ENCODE data around the gene CARD18. TPM values are rescaled to one million over a fixed set of nuclear protein-coding genes. Genes with fewer than 3 reads are reported as not detected.

The CARD18 gene
- total RNA-seq, 1 experiment from 2014 or later, result not detected

DNA sequence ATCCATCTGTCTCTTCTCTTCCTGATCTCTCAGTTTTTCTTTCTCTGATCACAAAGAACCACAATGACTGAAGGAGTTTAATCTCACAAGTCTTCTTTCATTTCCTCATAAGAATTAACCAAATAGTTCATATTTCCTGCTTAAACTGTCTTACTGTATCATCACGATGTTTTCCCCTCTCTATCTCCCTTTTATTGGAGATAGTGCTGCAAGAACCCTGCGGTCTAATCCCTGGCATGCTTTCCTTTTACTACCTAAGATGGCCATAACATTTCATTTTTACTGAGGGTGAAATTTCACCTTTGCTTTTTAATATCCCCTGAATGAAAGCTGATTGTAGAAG lies 28.9 kb downstream of the CARD18 start:
- Mint-ChIP-seq H3K27me3 (ENCODE audit: low read depth) (no peaks in the 10 kb centered on the region), H3K4me1 (peaks cover 23% of the 10 kb centered on the region), H3K4me3 (no peak overlapping the region), H3K27ac (no peak overlapping the region), H3K9me3 (peaks cover 29% of the 10 kb centered on the region), H3K36me3 (peaks cover 15% of the 10 kb centered on the region)
- ATAC-seq (no peak), DNase-seq (ENCODE audit: low spot score) (no peak)
- TF ChIP-seq ELF4 (CRISPR knock-in tag; IDR thresholded peaks at IDR 0.05; ENCODE audit: low read depth) (no peak), FOXK1 (CRISPR knock-in tag; IDR thresholded peaks at IDR 0.05) (no peak), MXD4 (CRISPR knock-in tag; IDR thresholded peaks at IDR 0.05; ENCODE audit: borderline replicate concordance) (no peak), FOXJ3 (CRISPR knock-in tag; IDR thresholded peaks at IDR 0.05; ENCODE audit: borderline replicate concordance) (no peak), ZNF671 (CRISPR knock-in tag; IDR thresholded peaks at IDR 0.05) (no peak), PRRX2 (CRISPR knock-in tag; IDR thresholded peaks at IDR 0.05) (no peak), ZNF396 (CRISPR knock-in tag; IDR thresholded peaks at IDR 0.05; ENCODE audit: borderline replicate concordance) (no peak), SMAD3 (CRISPR knock-in tag; IDR thresholded peaks at IDR 0.05; ENCODE audit: borderline replicate concordance) (no peak), CREB1 (CRISPR knock-in tag; IDR thresholded peaks at IDR 0.05) (no peak), ZNF219 (CRISPR knock-in tag; IDR thresholded peaks at IDR 0.05; ENCODE audit: borderline replicate concordance) (no peak), NFATC4 (CRISPR knock-in tag; IDR thresholded peaks at IDR 0.05) (no peak)
- TF ChIP-seq, protein P1, sequence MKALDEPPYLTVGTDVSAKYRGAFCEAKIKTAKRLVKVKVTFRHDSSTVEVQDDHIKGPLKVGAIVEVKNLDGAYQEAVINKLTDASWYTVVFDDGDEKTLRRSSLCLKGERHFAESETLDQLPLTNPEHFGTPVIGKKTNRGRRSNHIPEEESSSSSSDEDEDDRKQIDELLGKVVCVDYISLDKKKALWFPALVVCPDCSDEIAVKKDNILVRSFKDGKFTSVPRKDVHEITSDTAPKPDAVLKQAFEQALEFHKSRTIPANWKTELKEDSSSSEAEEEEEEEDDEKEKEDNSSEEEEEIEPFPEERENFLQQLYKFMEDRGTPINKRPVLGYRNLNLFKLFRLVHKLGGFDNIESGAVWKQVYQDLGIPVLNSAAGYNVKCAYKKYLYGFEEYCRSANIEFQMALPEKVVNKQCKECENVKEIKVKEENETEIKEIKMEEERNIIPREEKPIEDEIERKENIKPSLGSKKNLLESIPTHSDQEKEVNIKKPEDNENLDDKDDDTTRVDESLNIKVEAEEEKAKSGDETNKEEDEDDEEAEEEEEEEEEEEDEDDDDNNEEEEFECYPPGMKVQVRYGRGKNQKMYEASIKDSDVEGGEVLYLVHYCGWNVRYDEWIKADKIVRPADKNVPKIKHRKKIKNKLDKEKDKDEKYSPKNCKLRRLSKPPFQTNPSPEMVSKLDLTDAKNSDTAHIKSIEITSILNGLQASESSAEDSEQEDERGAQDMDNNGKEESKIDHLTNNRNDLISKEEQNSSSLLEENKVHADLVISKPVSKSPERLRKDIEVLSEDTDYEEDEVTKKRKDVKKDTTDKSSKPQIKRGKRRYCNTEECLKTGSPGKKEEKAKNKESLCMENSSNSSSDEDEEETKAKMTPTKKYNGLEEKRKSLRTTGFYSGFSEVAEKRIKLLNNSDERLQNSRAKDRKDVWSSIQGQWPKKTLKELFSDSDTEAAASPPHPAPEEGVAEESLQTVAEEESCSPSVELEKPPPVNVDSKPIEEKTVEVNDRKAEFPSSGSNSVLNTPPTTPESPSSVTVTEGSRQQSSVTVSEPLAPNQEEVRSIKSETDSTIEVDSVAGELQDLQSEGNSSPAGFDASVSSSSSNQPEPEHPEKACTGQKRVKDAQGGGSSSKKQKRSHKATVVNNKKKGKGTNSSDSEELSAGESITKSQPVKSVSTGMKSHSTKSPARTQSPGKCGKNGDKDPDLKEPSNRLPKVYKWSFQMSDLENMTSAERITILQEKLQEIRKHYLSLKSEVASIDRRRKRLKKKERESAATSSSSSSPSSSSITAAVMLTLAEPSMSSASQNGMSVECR (CRISPR knock-in tag; IDR thresholded peaks at IDR 0.05; ENCODE audit: borderline replicate concordance), result no peak
- TF ChIP-seq, protein P2, sequence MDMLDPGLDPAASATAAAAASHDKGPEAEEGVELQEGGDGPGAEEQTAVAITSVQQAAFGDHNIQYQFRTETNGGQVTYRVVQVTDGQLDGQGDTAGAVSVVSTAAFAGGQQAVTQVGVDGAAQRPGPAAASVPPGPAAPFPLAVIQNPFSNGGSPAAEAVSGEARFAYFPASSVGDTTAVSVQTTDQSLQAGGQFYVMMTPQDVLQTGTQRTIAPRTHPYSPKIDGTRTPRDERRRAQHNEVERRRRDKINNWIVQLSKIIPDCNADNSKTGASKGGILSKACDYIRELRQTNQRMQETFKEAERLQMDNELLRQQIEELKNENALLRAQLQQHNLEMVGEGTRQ (CRISPR knock-in tag; IDR thresholded peaks at IDR 0.05), result no peak
- TF ChIP-seq, protein P3, sequence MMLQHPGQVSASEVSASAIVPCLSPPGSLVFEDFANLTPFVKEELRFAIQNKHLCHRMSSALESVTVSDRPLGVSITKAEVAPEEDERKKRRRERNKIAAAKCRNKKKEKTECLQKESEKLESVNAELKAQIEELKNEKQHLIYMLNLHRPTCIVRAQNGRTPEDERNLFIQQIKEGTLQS (CRISPR knock-in tag; conservative IDR thresholded peaks at IDR 0.05), result no peak
- TF ChIP-seq, protein P4, sequence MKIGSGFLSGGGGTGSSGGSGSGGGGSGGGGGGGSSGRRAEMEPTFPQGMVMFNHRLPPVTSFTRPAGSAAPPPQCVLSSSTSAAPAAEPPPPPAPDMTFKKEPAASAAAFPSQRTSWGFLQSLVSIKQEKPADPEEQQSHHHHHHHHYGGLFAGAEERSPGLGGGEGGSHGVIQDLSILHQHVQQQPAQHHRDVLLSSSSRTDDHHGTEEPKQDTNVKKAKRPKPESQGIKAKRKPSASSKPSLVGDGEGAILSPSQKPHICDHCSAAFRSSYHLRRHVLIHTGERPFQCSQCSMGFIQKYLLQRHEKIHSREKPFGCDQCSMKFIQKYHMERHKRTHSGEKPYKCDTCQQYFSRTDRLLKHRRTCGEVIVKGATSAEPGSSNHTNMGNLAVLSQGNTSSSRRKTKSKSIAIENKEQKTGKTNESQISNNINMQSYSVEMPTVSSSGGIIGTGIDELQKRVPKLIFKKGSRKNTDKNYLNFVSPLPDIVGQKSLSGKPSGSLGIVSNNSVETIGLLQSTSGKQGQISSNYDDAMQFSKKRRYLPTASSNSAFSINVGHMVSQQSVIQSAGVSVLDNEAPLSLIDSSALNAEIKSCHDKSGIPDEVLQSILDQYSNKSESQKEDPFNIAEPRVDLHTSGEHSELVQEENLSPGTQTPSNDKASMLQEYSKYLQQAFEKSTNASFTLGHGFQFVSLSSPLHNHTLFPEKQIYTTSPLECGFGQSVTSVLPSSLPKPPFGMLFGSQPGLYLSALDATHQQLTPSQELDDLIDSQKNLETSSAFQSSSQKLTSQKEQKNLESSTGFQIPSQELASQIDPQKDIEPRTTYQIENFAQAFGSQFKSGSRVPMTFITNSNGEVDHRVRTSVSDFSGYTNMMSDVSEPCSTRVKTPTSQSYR (CRISPR knock-in tag; IDR thresholded peaks at IDR 0.05), result no peak
- POLR2A ChIA-PET, result no interaction called here
- CTCF ChIA-PET, result no interaction called here

DNA sequence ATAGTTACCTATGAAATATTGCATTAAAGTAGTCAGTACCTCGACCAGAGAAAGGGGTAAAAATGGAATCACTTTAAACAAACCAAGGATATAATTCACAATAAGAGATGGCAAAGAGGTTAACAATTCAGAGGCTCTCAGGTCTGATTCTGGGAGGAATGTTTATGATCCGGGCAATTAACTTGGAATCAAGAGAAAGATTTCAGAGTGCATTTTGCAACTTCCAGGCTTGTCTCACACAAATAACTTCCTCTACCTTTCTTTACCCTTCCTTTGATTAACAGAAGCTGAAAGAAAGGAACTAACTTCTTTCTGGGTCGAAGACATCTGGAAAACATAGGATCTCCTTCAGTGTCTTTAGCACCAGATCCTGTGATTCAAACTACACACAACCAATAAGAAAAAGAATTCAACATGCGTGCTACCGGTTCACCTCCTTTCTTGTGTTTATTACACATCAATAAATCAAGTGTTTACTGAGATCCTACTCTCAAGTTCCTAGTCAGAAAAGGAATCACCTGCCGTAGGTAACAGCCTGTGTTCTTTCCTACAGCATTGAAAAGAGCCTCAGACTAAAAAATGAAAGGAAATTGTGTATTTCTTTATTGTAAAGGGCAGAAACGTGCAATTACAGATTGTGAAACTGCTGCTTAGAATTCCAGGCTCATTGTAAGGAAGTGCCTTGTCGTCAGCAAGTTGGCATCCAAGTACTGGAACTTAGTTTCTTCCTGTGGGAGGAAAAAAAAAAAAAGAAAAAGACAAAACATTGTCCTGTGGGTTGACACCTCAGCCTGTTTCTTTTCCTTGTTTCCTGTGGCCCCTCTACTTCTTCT lies 29.5 kb downstream of the CARD18 start:
- ATAC-seq, result no peak
- H3K4me1 Mint-ChIP-seq, result peaks cover 23% of the 10 kb centered on the region
- no peak overlapping the region for H3K4me3 Mint-ChIP-seq
- no peak overlapping the region for H3K27ac Mint-ChIP-seq
- ChIA-PET CTCF (no interaction called here), POLR2A (no interaction called here)
- H3K27me3 Mint-ChIP-seq (ENCODE audit: low read depth), result no peaks in the 10 kb centered on the region
- no peak for DNase-seq (ENCODE audit: low spot score)
- peaks cover 33% of the 10 kb centered on the region for H3K9me3 Mint-ChIP-seq
- H3K36me3 Mint-ChIP-seq, result peaks cover 18% of the 10 kb centered on the region
- TF ChIP-seq NFYB (CRISPR knock-in tag; conservative IDR thresholded peaks at IDR 0.05; ENCODE audit: low read depth) (no peak), OVOL2 (CRISPR knock-in tag; IDR thresholded peaks at IDR 0.05; ENCODE audit: borderline replicate concordance) (no peak)
- TF ChIP-seq, protein P5, sequence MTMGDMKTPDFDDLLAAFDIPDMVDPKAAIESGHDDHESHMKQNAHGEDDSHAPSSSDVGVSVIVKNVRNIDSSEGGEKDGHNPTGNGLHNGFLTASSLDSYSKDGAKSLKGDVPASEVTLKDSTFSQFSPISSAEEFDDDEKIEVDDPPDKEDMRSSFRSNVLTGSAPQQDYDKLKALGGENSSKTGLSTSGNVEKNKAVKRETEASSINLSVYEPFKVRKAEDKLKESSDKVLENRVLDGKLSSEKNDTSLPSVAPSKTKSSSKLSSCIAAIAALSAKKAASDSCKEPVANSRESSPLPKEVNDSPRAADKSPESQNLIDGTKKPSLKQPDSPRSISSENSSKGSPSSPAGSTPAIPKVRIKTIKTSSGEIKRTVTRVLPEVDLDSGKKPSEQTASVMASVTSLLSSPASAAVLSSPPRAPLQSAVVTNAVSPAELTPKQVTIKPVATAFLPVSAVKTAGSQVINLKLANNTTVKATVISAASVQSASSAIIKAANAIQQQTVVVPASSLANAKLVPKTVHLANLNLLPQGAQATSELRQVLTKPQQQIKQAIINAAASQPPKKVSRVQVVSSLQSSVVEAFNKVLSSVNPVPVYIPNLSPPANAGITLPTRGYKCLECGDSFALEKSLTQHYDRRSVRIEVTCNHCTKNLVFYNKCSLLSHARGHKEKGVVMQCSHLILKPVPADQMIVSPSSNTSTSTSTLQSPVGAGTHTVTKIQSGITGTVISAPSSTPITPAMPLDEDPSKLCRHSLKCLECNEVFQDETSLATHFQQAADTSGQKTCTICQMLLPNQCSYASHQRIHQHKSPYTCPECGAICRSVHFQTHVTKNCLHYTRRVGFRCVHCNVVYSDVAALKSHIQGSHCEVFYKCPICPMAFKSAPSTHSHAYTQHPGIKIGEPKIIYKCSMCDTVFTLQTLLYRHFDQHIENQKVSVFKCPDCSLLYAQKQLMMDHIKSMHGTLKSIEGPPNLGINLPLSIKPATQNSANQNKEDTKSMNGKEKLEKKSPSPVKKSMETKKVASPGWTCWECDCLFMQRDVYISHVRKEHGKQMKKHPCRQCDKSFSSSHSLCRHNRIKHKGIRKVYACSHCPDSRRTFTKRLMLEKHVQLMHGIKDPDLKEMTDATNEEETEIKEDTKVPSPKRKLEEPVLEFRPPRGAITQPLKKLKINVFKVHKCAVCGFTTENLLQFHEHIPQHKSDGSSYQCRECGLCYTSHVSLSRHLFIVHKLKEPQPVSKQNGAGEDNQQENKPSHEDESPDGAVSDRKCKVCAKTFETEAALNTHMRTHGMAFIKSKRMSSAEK (CRISPR knock-in tag; IDR thresholded peaks at IDR 0.05; ENCODE audit: borderline replicate concordance), result no peak
- TF ChIP-seq, protein P6, sequence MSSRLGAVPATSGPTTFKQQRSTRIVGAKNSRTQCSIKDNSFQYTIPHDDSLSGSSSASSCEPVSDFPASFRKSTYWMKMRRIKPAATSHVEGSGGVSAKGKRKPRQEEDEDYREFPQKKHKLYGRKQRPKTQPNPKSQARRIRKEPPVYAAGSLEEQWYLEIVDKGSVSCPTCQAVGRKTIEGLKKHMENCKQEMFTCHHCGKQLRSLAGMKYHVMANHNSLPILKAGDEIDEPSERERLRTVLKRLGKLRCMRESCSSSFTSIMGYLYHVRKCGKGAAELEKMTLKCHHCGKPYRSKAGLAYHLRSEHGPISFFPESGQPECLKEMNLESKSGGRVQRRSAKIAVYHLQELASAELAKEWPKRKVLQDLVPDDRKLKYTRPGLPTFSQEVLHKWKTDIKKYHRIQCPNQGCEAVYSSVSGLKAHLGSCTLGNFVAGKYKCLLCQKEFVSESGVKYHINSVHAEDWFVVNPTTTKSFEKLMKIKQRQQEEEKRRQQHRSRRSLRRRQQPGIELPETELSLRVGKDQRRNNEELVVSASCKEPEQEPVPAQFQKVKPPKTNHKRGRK (CRISPR knock-in tag; IDR thresholded peaks at IDR 0.05; ENCODE audit: borderline replicate concordance), result no peak
- TF ChIP-seq, protein P7, sequence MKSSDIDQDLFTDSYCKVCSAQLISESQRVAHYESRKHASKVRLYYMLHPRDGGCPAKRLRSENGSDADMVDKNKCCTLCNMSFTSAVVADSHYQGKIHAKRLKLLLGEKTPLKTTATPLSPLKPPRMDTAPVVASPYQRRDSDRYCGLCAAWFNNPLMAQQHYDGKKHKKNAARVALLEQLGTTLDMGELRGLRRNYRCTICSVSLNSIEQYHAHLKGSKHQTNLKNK (CRISPR knock-in tag; IDR thresholded peaks at IDR 0.05), result no peak

All from WTC11 (cell line).